Vagina (tissue), 2 donors: Measurements from ENCODE around the gene TRIM21.

Source experiments
- CTCF ChIP-seq, 3 experiments: fragments of 450-650 bp in 2 of 3; fragments of 200-600 bp in 1 of 3; sonication (generic) in 1 of 3; IDR thresholded peaks; one replicate each; pipeline ENCODE4 v1.5.1; 2017 to 2019; ENCODE audit warnings: antibody characterized with exemption in 3 of 3, mild to moderate bottlenecking in 2 of 3, moderate library complexity in 2 of 3
- POLR2A ChIP-seq, 2 donors: fragments of 450-650 bp; IDR thresholded peaks; one replicate each; pipeline ENCODE4 v1.6.1; 2017; ENCODE audit warnings: antibody characterized with exemption in 2 of 2, mild to moderate bottlenecking in 2 of 2, moderate library complexity in 2 of 2

GRCh38 chr11:4430051-4430450, 36.5 kb upstream of the TRIM21 start:
- TF ChIP-seq CTCF (IDR thresholded peaks at IDR 0.05) (no peak), POLR2A (IDR thresholded peaks at IDR 0.05) (no peak)
